Neural progenitor cell (in vitro differentiated cells): Measurements from ENCODE around the gene MORN1. TPM values are rescaled to one million over a fixed set of nuclear protein-coding genes. Genes with fewer than 3 reads are reported as not detected.

Source experiments
- DNase-seq: peaks from one replicate; pipeline ENCODE4 v3.0.0-alpha.2; 2016; ENCODE audit warnings: low spot score
- H2AFZ ChIP-seq: fragments of 200-600 bp; sonication (generic); replicated peaks from 2 replicates; pipeline ENCODE4 v1.6.1; 2016; ENCODE audit warnings: antibody characterized with exemption
- H3F3A ChIP-seq: fragments of 200-600 bp; sonication (generic); 2 replicates; pipeline ENCODE4 v1.6.1; 2016; ENCODE audit warnings: antibody characterized with exemption, low read depth
- H3K27ac ChIP-seq: fragments of 200-600 bp; sonication (generic); 2 replicates; pipeline ENCODE4 v1.5.1; 2016; ENCODE audit warnings: mild to moderate bottlenecking
- H3K27me3 ChIP-seq: fragments of 200-600 bp; sonication (generic); 2 replicates; pipeline ENCODE4 v1.6.1; 2016; ENCODE audit warnings: mild to moderate bottlenecking, moderate library complexity
- H3K36me3 ChIP-seq: fragments of 200-600 bp; sonication (generic); 2 replicates; pipeline ENCODE4 v1.5.1; 2016
- H3K4me1 ChIP-seq: fragments of 200-600 bp; sonication (generic); 2 replicates; pipeline ENCODE4 v1.6.1; 2016; ENCODE audit warnings: mixed run types
- H3K4me2 ChIP-seq: fragments of 200-600 bp; sonication (generic); 2 replicates; pipeline ENCODE4 v1.6.1; 2016
- H3K4me3 ChIP-seq: fragments of 200-600 bp; sonication (generic); 2 replicates; pipeline ENCODE4 v1.5.1; 2016
- H3K79me2 ChIP-seq: fragments of 200-600 bp; sonication (generic); 2 replicates; pipeline ENCODE4 v1.6.1; 2016; ENCODE audit warnings: low read depth
- H3K9ac ChIP-seq: fragments of 200-600 bp; sonication (generic); 2 replicates; pipeline ENCODE4 v1.6.1; 2016
- H3K9me3 ChIP-seq: fragments of 200-600 bp; sonication (generic); 2 replicates; pipeline ENCODE4 v1.5.1; 2016; ENCODE audit warnings: low read depth
- H4K20me1 ChIP-seq: fragments of 200-600 bp; sonication (generic); 2 replicates; pipeline ENCODE4 v1.6.1; 2016; ENCODE audit warnings: low read depth
- H3K27ac Mint-ChIP-seq: 3 replicates; pipeline ENCODE4 v1.8.0; 2021; ENCODE audit warnings: mixed read lengths
- H3K27me3 Mint-ChIP-seq: 2 replicates; pipeline ENCODE4 v1.8.0; 2022; ENCODE audit warnings: low read depth, mild to moderate bottlenecking, inconsistent platforms, moderate library complexity, mixed read lengths; ENCODE audit not compliant: insufficient read depth
- H3K36me3 Mint-ChIP-seq: 3 replicates; pipeline ENCODE4 v1.8.0; 2021; ENCODE audit warnings: mixed read lengths
- H3K4me1 Mint-ChIP-seq: 3 replicates; pipeline ENCODE4 v1.8.0; 2021; ENCODE audit warnings: mixed read lengths
- H3K4me3 Mint-ChIP-seq: 3 replicates; pipeline ENCODE4 v1.8.0; 2021; ENCODE audit warnings: mild to moderate bottlenecking, moderate library complexity, mixed read lengths
- H3K9me3 Mint-ChIP-seq: 3 replicates; pipeline ENCODE4 v1.8.0; 2020; ENCODE audit warnings: mixed read lengths
- EZH2 ChIP-seq: fragments of 200-600 bp; sonication (generic); IDR thresholded peaks from 2 replicates; pipeline ENCODE4 v1.6.1; 2017; ENCODE audit warnings: antibody characterized with exemption, mild to moderate bottlenecking, moderate library complexity
- EZH2phosphoT487 ChIP-seq: fragments of 200-600 bp; sonication (generic); IDR thresholded peaks from 2 replicates; pipeline ENCODE4 v1.6.1; 2017; ENCODE audit warnings: antibody characterized with exemption
- total RNA-seq: library from RNA; depleted of rRNA; stranded (reverse); fragments of >200 nt; gene quantifications from 2 replicates; pipeline ENCODE4 v1.2.3, GENCODE V29; 2015; ENCODE audit warnings: low replicate concordance
- TF ChIP-seq, protein P1 (sequence below): fragments of 200-600 bp; sonication (generic); IDR thresholded peaks from 2 replicates; pipeline ENCODE4 v1.5.1; 2017; ENCODE audit warnings: antibody characterized with exemption, mild to moderate bottlenecking

MORN1 gene
- total RNA-seq, 1 donor from 2014 or later = 7.0 TPM

DNA sequence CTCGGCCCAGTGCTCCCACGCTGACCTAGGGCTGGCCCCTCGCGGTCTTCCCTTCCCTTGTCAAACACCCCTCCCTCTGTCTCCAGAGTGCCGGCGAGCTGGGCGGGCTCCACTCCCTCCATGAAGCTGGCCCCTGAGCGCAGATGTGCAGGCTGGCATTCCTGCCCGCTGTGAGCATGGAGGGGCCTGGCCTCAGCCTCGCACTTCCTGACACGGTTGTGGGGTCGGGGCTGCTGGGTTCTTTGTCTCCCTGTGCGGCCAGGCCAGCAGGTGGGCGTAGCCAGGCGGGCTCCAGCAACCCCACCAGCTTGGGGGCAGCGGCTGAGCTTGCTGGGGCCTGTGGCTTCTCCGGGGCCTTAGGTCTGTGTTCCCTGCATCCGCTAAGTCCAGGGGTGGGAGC lies 35.2 kb upstream of the MORN1 start:
- Mint-ChIP-seq H3K27me3 (peaks cover 20% of the 10 kb centered on the region), H3K4me1 (peaks cover 17% of the 10 kb centered on the region), H3K9me3 (peaks cover 14% of the 10 kb centered on the region), H3K27ac (no peak overlapping the region), H3K36me3 (no peaks in the 10 kb centered on the region), H3K4me3 (no peak overlapping the region)
- DNase-seq = peak; percentile 41
- no peaks in the 10 kb centered on the region for H3K79me2 ChIP-seq
- H3K27ac ChIP-seq = no peak overlapping the region
- peak overlapping the region; percentile 42 for H2AFZ ChIP-seq
- H3K9me3 ChIP-seq = no peaks in the 10 kb centered on the region
- no peaks in the 10 kb centered on the region for H3K36me3 ChIP-seq
- H3K4me1 ChIP-seq = peaks cover 17% of the 10 kb centered on the region
- no peaks in the 10 kb centered on the region for H4K20me1 ChIP-seq
- H3K4me3 ChIP-seq = no peak overlapping the region
- no peak overlapping the region for H3K9ac ChIP-seq
- TF ChIP-seq EZH2phosphoT487 = no peak
- TF ChIP-seq, protein P1, sequence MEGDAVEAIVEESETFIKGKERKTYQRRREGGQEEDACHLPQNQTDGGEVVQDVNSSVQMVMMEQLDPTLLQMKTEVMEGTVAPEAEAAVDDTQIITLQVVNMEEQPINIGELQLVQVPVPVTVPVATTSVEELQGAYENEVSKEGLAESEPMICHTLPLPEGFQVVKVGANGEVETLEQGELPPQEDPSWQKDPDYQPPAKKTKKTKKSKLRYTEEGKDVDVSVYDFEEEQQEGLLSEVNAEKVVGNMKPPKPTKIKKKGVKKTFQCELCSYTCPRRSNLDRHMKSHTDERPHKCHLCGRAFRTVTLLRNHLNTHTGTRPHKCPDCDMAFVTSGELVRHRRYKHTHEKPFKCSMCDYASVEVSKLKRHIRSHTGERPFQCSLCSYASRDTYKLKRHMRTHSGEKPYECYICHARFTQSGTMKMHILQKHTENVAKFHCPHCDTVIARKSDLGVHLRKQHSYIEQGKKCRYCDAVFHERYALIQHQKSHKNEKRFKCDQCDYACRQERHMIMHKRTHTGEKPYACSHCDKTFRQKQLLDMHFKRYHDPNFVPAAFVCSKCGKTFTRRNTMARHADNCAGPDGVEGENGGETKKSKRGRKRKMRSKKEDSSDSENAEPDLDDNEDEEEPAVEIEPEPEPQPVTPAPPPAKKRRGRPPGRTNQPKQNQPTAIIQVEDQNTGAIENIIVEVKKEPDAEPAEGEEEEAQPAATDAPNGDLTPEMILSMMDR = no peak
- no peak for TF ChIP-seq EZH2
- H3F3A ChIP-seq = no peaks in the 10 kb centered on the region
- peaks cover 20% of the 10 kb centered on the region for H3K27me3 ChIP-seq
- no peak overlapping the region for H3K4me2 ChIP-seq

DNA sequence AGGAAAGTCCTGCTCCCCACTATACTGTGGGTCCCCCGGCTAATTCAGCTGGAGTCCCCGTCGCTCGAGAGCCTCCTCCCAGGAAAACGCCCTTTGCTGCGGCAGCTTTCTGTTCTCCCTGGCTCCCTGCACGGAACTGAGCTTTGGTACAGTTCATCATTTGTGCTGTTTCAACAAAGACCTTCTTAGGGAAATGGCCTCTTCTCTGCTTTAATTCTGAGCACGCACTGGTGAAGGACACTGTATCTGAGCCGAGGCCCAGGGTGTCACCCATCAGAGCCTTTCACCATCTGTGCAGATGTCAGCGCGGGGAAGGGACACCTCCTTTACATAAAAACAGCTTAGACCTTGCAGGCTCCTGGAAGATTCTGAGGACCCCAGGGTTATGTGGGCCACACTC lies 34.5 kb upstream of the MORN1 start:
- Mint-ChIP-seq H3K9me3 (peaks cover 14% of the 10 kb centered on the region), H3K36me3 (no peaks in the 10 kb centered on the region), H3K4me3 (no peak overlapping the region), H3K4me1 (peaks cover 11% of the 10 kb centered on the region), H3K27ac (peak overlapping the region; percentile 37), H3K27me3 (peaks cover 20% of the 10 kb centered on the region)
- peaks cover 26% of the 10 kb centered on the region for H3K27me3 ChIP-seq
- no peak for TF ChIP-seq EZH2phosphoT487
- H3F3A ChIP-seq = no peaks in the 10 kb centered on the region
- H3K9ac ChIP-seq = no peak overlapping the region
- no peaks in the 10 kb centered on the region for H3K36me3 ChIP-seq
- no peak overlapping the region for H3K4me3 ChIP-seq
- H3K79me2 ChIP-seq = no peaks in the 10 kb centered on the region
- H3K4me1 ChIP-seq = peaks cover 13% of the 10 kb centered on the region
- no peak overlapping the region for H3K27ac ChIP-seq
- no peaks in the 10 kb centered on the region for H3K9me3 ChIP-seq
- H2AFZ ChIP-seq = peak overlapping the region; percentile 42
- H4K20me1 ChIP-seq = no peaks in the 10 kb centered on the region
- no peak for DNase-seq
- peak overlapping the region; percentile 15 for H3K4me2 ChIP-seq

DNA sequence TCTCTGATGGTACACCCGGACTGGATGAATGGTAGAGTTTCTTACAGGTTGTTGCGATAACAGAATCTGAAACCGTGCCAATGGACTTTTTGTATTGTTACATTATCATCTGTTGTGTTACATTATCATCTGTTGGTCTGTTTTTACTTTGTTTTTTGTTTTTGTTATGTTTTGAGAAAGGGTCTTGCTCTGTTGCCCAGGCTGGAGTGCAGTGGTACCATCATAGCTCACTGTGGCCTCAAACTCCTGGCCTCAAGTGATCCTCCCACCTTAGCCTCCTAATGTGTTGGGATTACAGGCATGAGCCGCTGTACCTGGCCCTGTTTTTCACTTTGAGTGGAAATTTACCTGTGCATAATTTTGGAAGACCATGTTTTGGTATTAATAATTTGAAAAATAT lies 31.2 kb upstream of the MORN1 start:
- Histone ChIP-seq H3K4me3 (no peak overlapping the region), H3K27ac (no peak overlapping the region), H3K9me3 (no peaks in the 10 kb centered on the region), H3K4me1 (peaks cover 13% of the 10 kb centered on the region), H3K27me3 (peaks cover 46% of the 10 kb centered on the region), H3K9ac (no peak overlapping the region), H3K79me2 (no peaks in the 10 kb centered on the region), H3K4me2 (no peak overlapping the region), H4K20me1 (no peaks in the 10 kb centered on the region), H2AFZ (no peak overlapping the region), H3F3A (no peaks in the 10 kb centered on the region), H3K36me3 (no peaks in the 10 kb centered on the region)
- Mint-ChIP-seq H3K27ac (no peak overlapping the region), H3K4me1 (peaks cover 7% of the 10 kb centered on the region), H3K4me3 (no peak overlapping the region), H3K36me3 (no peaks in the 10 kb centered on the region), H3K27me3 (peaks cover 21% of the 10 kb centered on the region), H3K9me3 (peaks cover 14% of the 10 kb centered on the region)
- TF ChIP-seq EZH2phosphoT487 (no peak), EZH2 (no peak)
- TF ChIP-seq, protein P1 = no peak
- no peak for DNase-seq

DNA sequence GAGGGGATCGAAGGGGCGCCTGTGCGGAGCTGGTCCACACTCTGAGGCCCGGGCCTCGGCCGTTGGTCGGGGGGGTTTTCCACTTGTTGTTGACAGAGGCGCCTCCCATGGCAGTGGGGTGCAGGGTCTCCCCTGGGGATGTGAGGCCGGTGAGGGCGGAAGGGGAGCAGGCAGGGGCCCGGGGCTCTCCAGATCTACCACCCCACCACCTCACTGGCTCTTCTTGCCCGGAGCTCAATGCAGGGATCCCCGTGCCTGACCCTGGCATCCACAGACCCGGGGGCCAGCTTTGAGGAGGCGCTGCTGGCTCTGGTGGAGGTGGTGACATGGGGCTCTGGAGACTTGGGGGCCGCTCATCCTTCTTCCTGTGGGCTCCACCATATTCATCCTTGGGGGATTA lies 28.1 kb upstream of the MORN1 start:
- Histone ChIP-seq H2AFZ (no peak overlapping the region), H3K27me3 (peaks cover 48% of the 10 kb centered on the region), H3K79me2 (no peaks in the 10 kb centered on the region), H3K4me2 (no peak overlapping the region), H4K20me1 (no peaks in the 10 kb centered on the region), H3K4me3 (no peak overlapping the region), H3K9me3 (no peaks in the 10 kb centered on the region), H3K9ac (no peak overlapping the region), H3K36me3 (no peaks in the 10 kb centered on the region), H3K27ac (no peak overlapping the region), H3K4me1 (peaks cover 3% of the 10 kb centered on the region), H3F3A (no peaks in the 10 kb centered on the region)
- H3K4me1 Mint-ChIP-seq = peaks cover 6% of the 10 kb centered on the region
- H3K9me3 Mint-ChIP-seq = peaks cover 14% of the 10 kb centered on the region
- H3K36me3 Mint-ChIP-seq = no peaks in the 10 kb centered on the region
- no peak overlapping the region for H3K27ac Mint-ChIP-seq
- DNase-seq = no peak
- peaks cover 23% of the 10 kb centered on the region for H3K27me3 Mint-ChIP-seq
- no peak overlapping the region for H3K4me3 Mint-ChIP-seq
- no peak for TF ChIP-seq EZH2phosphoT487
- TF ChIP-seq EZH2 = no peak
- TF ChIP-seq, protein P1 = no peak
